ACHN (cell line): ENCODE data around the gene TREM1.
A peak's percentile ranks its signal among the peaks of the same experiment; 100 is the strongest.

Experiments
- DNase-seq: peaks from one replicate; pipeline ENCODE4 v3.0.0-alpha.2; 2015
- in situ Hi-C: cut with HindIII; loops from 2 replicates; pipeline ENCODE4 v1.10.0; 2017; ENCODE audit warnings: low sequenced_read_pairs, low pct_ligation_motif_present, low pct_unique_long_range_greater_than_20kb

TREM1 gene

GRCh38 chr6:41286544-41287346 is at the start of gene TREM1:
Gene TREM1 (minus strand): TSS chr6:41286682. CDS start chr6:41286655, 27 bp downstream.
- in situ Hi-C loops = no loop called here
- DNase-seq = no peak

- in situ Hi-C loops = no loop called here
These were observed 49.5 kb upstream of the TREM1 start for GRCh38 chr6:41335943-41336342.

GRCh38 chr6:41335296-41335695 is 48.8 kb upstream of the TREM1 start, which contains the start of gene NCR2:
Gene NCR2 (plus strand): TSS chr6:41335608. CDS start chr6:41335877, 269 bp downstream.
- in situ Hi-C loops = no loop called here
- DNase-seq = no peak

More at GRCh38 chr6:41335943-41336342, 49.5 kb upstream of the TREM1 start:
- DNase-seq = no peak

- in situ Hi-C loops = no loop called here
- DNase-seq = no peak
These were observed 48.1 kb upstream of the TREM1 start for GRCh38 chr6:41334482-41335040.

GRCh38 chr6:41332842-41333736 is 46.6 kb upstream of the TREM1 start:
- no peak for DNase-seq
- in situ Hi-C loops = no loop called here

GRCh38 chr6:41332241-41332640 is 45.8 kb upstream of the TREM1 start:
- in situ Hi-C loops = no loop called here
- no peak for DNase-seq

GRCh38 chr6:41331401-41332150 is 45.1 kb upstream of the TREM1 start:
- in situ Hi-C loops = no loop called here
- DNase-seq = no peak

- in situ Hi-C loops = no loop called here
- no peak for DNase-seq
These were observed 40.7 kb upstream of the TREM1 start for GRCh38 chr6:41327177-41327576.

GRCh38 chr6:41326092-41326491 is 39.6 kb upstream of the TREM1 start:
- in situ Hi-C loops = no loop called here
- no peak for DNase-seq

GRCh38 chr6:41325446-41326066 is 39.1 kb upstream of the TREM1 start:
- in situ Hi-C loops = no loop called here
- DNase-seq = no peak

GRCh38 chr6:41321183-41321582 is 34.7 kb upstream of the TREM1 start:
- no peak for DNase-seq
- in situ Hi-C loops = no loop called here

- in situ Hi-C loops = no loop called here
- peak; percentile 72 for DNase-seq
These were observed 32.4 kb upstream of the TREM1 start for GRCh38 chr6:41318654-41319565.

- in situ Hi-C loops = no loop called here
- no peak for DNase-seq
These were observed 31.8 kb upstream of the TREM1 start for GRCh38 chr6:41318261-41318653.

GRCh38 chr6:41315943-41316620 is 29.6 kb upstream of the TREM1 start:
- in situ Hi-C loops = no loop called here
- no peak for DNase-seq

- DNase-seq = no peak
- in situ Hi-C loops = no loop called here
These were observed 28.7 kb upstream of the TREM1 start for GRCh38 chr6:41315203-41315602.

GRCh38 chr6:41306187-41306854 is 19.8 kb upstream of the TREM1 start:
- in situ Hi-C loops = no loop called here
- peak; percentile 45 for DNase-seq
